Thoracic aorta (tissue), 2 donors: ENCODE data around the gene DIP2A. TPM values are rescaled to one million over a fixed set of nuclear protein-coding genes. Genes with fewer than 3 reads are reported as not detected.

ENCODE experiments used
- ATAC-seq: fragments of 150-250 bp; one replicate; pipeline ENCODE4 v1.8.0; 2017; ENCODE audit warnings: low read depth; ENCODE audit not compliant: insufficient number of reproducible peaks, low FRiP score
- DNase-seq: peaks from one replicate; pipeline ENCODE4 v3.0.0-alpha.2; 2020; ENCODE audit warnings: low spot score
- H3K27ac ChIP-seq, 2 donors: fragments of 200-600 bp; sonication (generic); 1 replicate in 1 of 2; 2 replicates in 1 of 2; pipeline ENCODE4 v1.5.1; 2016; ENCODE audit warnings: mild to moderate bottlenecking in 2 of 2, moderate library complexity in 2 of 2
- H3K27me3 ChIP-seq: fragments of 200-600 bp; sonication (generic); replicated peaks from 2 replicates; pipeline ENCODE4 v1.6.0; 2016; ENCODE audit warnings: mild to moderate bottlenecking; ENCODE audit not compliant: insufficient read depth
- H3K36me3 ChIP-seq: fragments of 200-600 bp; sonication (generic); one replicate; pipeline ENCODE4 v1.5.1; 2016
- H3K4me1 ChIP-seq, 2 donors: fragments of 200-600 bp; sonication (generic); 1 replicate in 1 of 2; 2 replicates in 1 of 2; pipeline versions ENCODE4 v1.5.1 to v1.6.0; 2016; ENCODE audit warnings: low read depth in 2 of 2, mild to moderate bottlenecking in 1 of 2; ENCODE audit not compliant: control insufficient read depth in 1 of 2
- H3K4me3 ChIP-seq: fragments of 200-600 bp; sonication (generic); 2 replicates; pipeline ENCODE4 v1.5.1; 2016; ENCODE audit warnings: mild to moderate bottlenecking
- H3K9me3 ChIP-seq: fragments of 200-600 bp; sonication (generic); 2 replicates; pipeline ENCODE4 v1.5.1; 2016
- CTCF ChIP-seq: fragments of 200-600 bp; sonication (generic); IDR thresholded peaks from one replicate; pipeline ENCODE4 v1.5.1; 2019; ENCODE audit warnings: antibody characterized with exemption
- total RNA-seq, 2 donors: library from RNA; depleted of rRNA; stranded (reverse); fragments of >200 nt; gene quantifications; one replicate each; pipeline versions ENCODE4 v1.1.0 to v1.2.3, GENCODE V29; 2016

DIP2A gene
- total RNA-seq, 2 donors from 2014 or later, result 47.7 to 58.3 TPM

GRCh38 chr21:46472246-46472645 lies 13.6 kb downstream of the DIP2A start:
- ATAC-seq (no peak), DNase-seq (no peak)
- Histone ChIP-seq H3K9me3 (no peaks in the 10 kb centered on the region), H3K27ac (no peak overlapping the region), H3K36me3 (no peaks in the 10 kb centered on the region), H3K27me3 (no peaks in the 10 kb centered on the region), H3K4me1 (no peaks in the 10 kb centered on the region), H3K4me3 (no peak overlapping the region)
- no peak for TF ChIP-seq CTCF

GRCh38 chr21:46474382-46474781 lies 15.7 kb downstream of the DIP2A start:
- Histone ChIP-seq H3K27ac (no peak overlapping the region), H3K27me3 (no peaks in the 10 kb centered on the region), H3K36me3 (no peaks in the 10 kb centered on the region), H3K9me3 (no peaks in the 10 kb centered on the region), H3K4me1 (no peaks in the 10 kb centered on the region), H3K4me3 (no peak overlapping the region)
- no peak for ATAC-seq
- TF ChIP-seq CTCF, result no peak
- no peak for DNase-seq

- Histone ChIP-seq H3K4me3 (no peak overlapping the region), H3K36me3 (no peaks in the 10 kb centered on the region), H3K27ac (no peak overlapping the region), H3K27me3 (no peaks in the 10 kb centered on the region), H3K4me1 (no peaks in the 10 kb centered on the region), H3K9me3 (no peaks in the 10 kb centered on the region)
- ATAC-seq (no peak), DNase-seq (no peak)
- TF ChIP-seq CTCF, result no peak
Observed at GRCh38 chr21:46475296-46475695, 16.6 kb downstream of the DIP2A start.

- Histone ChIP-seq H3K27me3 (no peaks in the 10 kb centered on the region), H3K4me3 (no peak overlapping the region), H3K36me3 (no peaks in the 10 kb centered on the region), H3K27ac (no peak overlapping the region), H3K9me3 (no peaks in the 10 kb centered on the region), H3K4me1 (no peaks in the 10 kb centered on the region)
- TF ChIP-seq CTCF, result no peak
- DNase-seq (no peak), ATAC-seq (no peak)
Observed at GRCh38 chr21:46477765-46478164, 19.1 kb downstream of the DIP2A start.

GRCh38 chr21:46478910-46479309 lies 20.2 kb downstream of the DIP2A start:
- no peak for ATAC-seq
- Histone ChIP-seq H3K9me3 (no peaks in the 10 kb centered on the region), H3K4me1 (no peaks in the 10 kb centered on the region), H3K27ac (no peak overlapping the region), H3K27me3 (no peaks in the 10 kb centered on the region), H3K4me3 (no peak overlapping the region), H3K36me3 (no peaks in the 10 kb centered on the region)
- TF ChIP-seq CTCF, result no peak
- DNase-seq, result no peak
